HG03571 (cell line): ENCODE data around the gene AKAP13.
"Not testable (repeated sequence)": the region's sequence is repeated elsewhere in the genome, so short reads cannot be mapped to it uniquely, and the experiment has no call there.

ENCODE experiments used
- ATAC-seq: cut with Tn5 transposase; IDR thresholded peaks from one replicate; pipeline ENCODE4 v1.9.1; 2021; ENCODE audit not compliant: unreplicated experiment

Gene AKAP13

GRCh38 chr15:85563731-85564130 lies 183.3 kb downstream of the AKAP13 start:
- ATAC-seq = no peak

GRCh38 chr15:85564686-85565085 lies 184.3 kb downstream of the AKAP13 start:
- ATAC-seq = no peak

GRCh38 chr15:85568261-85568808 lies 187.9 kb downstream of the AKAP13 start:
- ATAC-seq = no peak

- ATAC-seq = no peak
These were observed 189.9 kb downstream of the AKAP13 start for GRCh38 chr15:85570336-85570735.

GRCh38 chr15:85571780-85572179 lies 191.4 kb downstream of the AKAP13 start:
- no peak for ATAC-seq

GRCh38 chr15:85576392-85576791 lies 196.0 kb downstream of the AKAP13 start:
- no peak for ATAC-seq

GRCh38 chr15:85578941-85579701 lies 198.7 kb downstream of the AKAP13 start:
- ATAC-seq = no peak

GRCh38 chr15:85579957-85580694 lies 199.7 kb downstream of the AKAP13 start:
- no peak for ATAC-seq

GRCh38 chr15:85580879-85581278 lies 200.5 kb downstream of the AKAP13 start:
- no peak for ATAC-seq

GRCh38 chr15:85581495-85581894 lies 201.1 kb downstream of the AKAP13 start:
- no peak for ATAC-seq

GRCh38 chr15:85582131-85583079 lies 202.0 kb downstream of the AKAP13 start:
- peak; percentile 47 for ATAC-seq

GRCh38 chr15:85583442-85583841 lies 203.0 kb downstream of the AKAP13 start:
- ATAC-seq = no peak

- ATAC-seq = peak; percentile 40
These were observed 203.6 kb downstream of the AKAP13 start for GRCh38 chr15:85583923-85584390.

GRCh38 chr15:85584872-85585271 lies 204.5 kb downstream of the AKAP13 start:
- ATAC-seq = no peak

- not testable (repeated sequence) for ATAC-seq
These were observed 205.8 kb downstream of the AKAP13 start for GRCh38 chr15:85586196-85586595.

GRCh38 chr15:85587707-85588411 lies 207.5 kb downstream of the AKAP13 start:
- ATAC-seq = no peak

GRCh38 chr15:85588677-85589076 lies 208.3 kb downstream of the AKAP13 start:
- ATAC-seq = no peak

- no peak for ATAC-seq
These were observed 209.4 kb downstream of the AKAP13 start for GRCh38 chr15:85589851-85590250.

- no peak for ATAC-seq
These were observed 211.2 kb downstream of the AKAP13 start for GRCh38 chr15:85591622-85592021.

GRCh38 chr15:85592148-85592547 lies 211.7 kb downstream of the AKAP13 start:
- no peak for ATAC-seq
